K562 (cell line): ENCODE measurements around the gene MAST4. TPM values are rescaled to one million over a fixed set of nuclear protein-coding genes. Genes with fewer than 3 reads are reported as not detected.

Experiments used
- ATAC-seq: fragments of 200-7000 bp; cut with Tn5 transposase; 3 replicates; pipeline ENCODE4 v1.9.1; 2020; ENCODE audit warnings: moderate library complexity
- BruUV-seq: library from RNA; stranded (reverse); fragments of 400-500 nt; replicated peaks from 2 replicates; lab custom pipeline; 2021; lab: Mats Ljungman, UMichigan
- CTCF ChIA-PET: fragments of 300-600 bp; formaldehyde crosslinking; extraction: SDS; loops from one replicate; lab custom pipeline; 2021; ENCODE audit warnings: low intra/inter-chr PET ratio; lab: Yijun Ruan, JAX
- POLR2A ChIA-PET: fragments of 300-600, 350-650 bp; sonication (Branson Sonifier 250); formaldehyde crosslinking; extraction: SDS; loops from one replicate; lab custom pipeline; 2021; ENCODE audit warnings: antibody characterized with exemption, inconsistent platforms; lab: Yijun Ruan, JAX
- DNase-seq, 4 experiments: peaks; one replicate each; pipeline versions ENCODE4 v3.0.0 to v3.0.0-alpha.2; 2011 to 2018; ENCODE audit warnings: low spot score in 3 of 4, mixed read lengths in 3 of 4; ENCODE audit errors: extremely low read depth in 1 of 4
- FAIRE-seq: peaks from 2 replicates; lab custom pipeline; 2011; peaks lifted over from hg19 to GRCh38; lab: Jason Lieb, UNC
- H2AFZ ChIP-seq: 2 replicates; pipeline ENCODE4 v1.6.0; 2011; ENCODE audit warnings: low read depth, low read length, control low read depth, inconsistent platforms
- H3K27ac ChIP-seq: fragments of 200-600 bp; 3 replicates; pipeline ENCODE4 v1.8.0; 2011; ENCODE audit warnings: low read depth, mild to moderate bottlenecking, control low read depth, inconsistent platforms, low read length, moderate library complexity, mixed read lengths; ENCODE audit errors: extremely low read depth
- H3K27me3 ChIP-seq, 2 experiments: fragments of 300-600 bp in 1 of 2; 2 replicates in 1 of 2; 3 replicates in 1 of 2; pipeline versions ENCODE4 v1.6.0 to v1.8.0; 2011; ENCODE audit warnings: inconsistent platforms in 2 of 2, low read length in 2 of 2, mild to moderate bottlenecking in 1 of 2, mixed read lengths in 1 of 2, moderate library complexity in 1 of 2; ENCODE audit not compliant: control insufficient read depth in 2 of 2, insufficient read depth in 2 of 2
- H3K36me3 ChIP-seq: fragments of 300-600 bp; 3 replicates; pipeline ENCODE4 v1.8.0; 2011; ENCODE audit warnings: mild to moderate bottlenecking, low read length, inconsistent platforms; ENCODE audit not compliant: control insufficient read depth, insufficient read depth
- H3K4me1 ChIP-seq, 2 experiments: fragments of 200-600 bp in 1 of 2; replicated peaks in 1 of 2; 2 replicates in 1 of 2; 3 replicates in 1 of 2; pipeline versions ENCODE4 v1.5.1 to v1.8.0; 2011; ENCODE audit warnings: inconsistent platforms in 2 of 2, low read length in 2 of 2, mild to moderate bottlenecking in 1 of 2, mixed read lengths in 1 of 2, moderate library complexity in 1 of 2; ENCODE audit not compliant: control insufficient read depth in 2 of 2, insufficient read depth in 2 of 2
- H3K4me2 ChIP-seq: 2 replicates; pipeline ENCODE4 v1.6.1; 2011; ENCODE audit warnings: low read length, control low read depth, inconsistent platforms, mixed read lengths; ENCODE audit not compliant: insufficient read depth
- H3K4me3 ChIP-seq: fragments of 200-600 bp; sonication (generic), shearing (Covaris generic); 2 replicates; pipeline ENCODE4 v1.5.1; 2016; ENCODE audit warnings: control low read depth, inconsistent platforms
- H3K79me2 ChIP-seq: fragments of 200-600 bp; 3 replicates; pipeline ENCODE4 v1.8.0; 2011; ENCODE audit warnings: low read length, inconsistent platforms; ENCODE audit not compliant: control insufficient read depth, insufficient read depth
- H3K9ac ChIP-seq, 2 experiments: 2 replicates each; pipeline versions ENCODE4 v1.6.0 to v1.6.1; 2011; ENCODE audit warnings: low read depth in 2 of 2, low read length in 2 of 2, control low read depth in 1 of 2, inconsistent platforms in 1 of 2, mild to moderate bottlenecking in 1 of 2, mixed read lengths in 1 of 2; ENCODE audit not compliant: insufficient read depth in 1 of 2
- H3K9me1 ChIP-seq: one replicate; pipeline ENCODE4 v1.6.0; 2011; ENCODE audit warnings: inconsistent platforms, mild to moderate bottlenecking, low read length, moderate library complexity; ENCODE audit not compliant: control insufficient read depth, insufficient read depth
- H3K9me3 ChIP-seq: replicated peaks from 2 replicates; pipeline ENCODE4 v1.5.1; 2011; ENCODE audit warnings: low read depth, low read length, inconsistent platforms; ENCODE audit not compliant: control insufficient read depth, insufficient read depth
- H4K20me1 ChIP-seq: replicated peaks from 2 replicates; pipeline ENCODE4 v1.6.1; 2011; ENCODE audit warnings: low read length, inconsistent platforms, mixed read lengths; ENCODE audit not compliant: control insufficient read depth, insufficient read depth
- GABPA ChIP-seq: fragments of 200-800 bp; sonication (Bioruptor generic); conservative IDR thresholded peaks from 2 replicates; pipeline ENCODE4 v1.6.1; 2016; ENCODE audit warnings: low read depth, missing genetic modification characterization, missing compliant biosample characterization
- GTF2A2 ChIP-seq: IDR thresholded peaks from 2 replicates; pipeline ENCODE4 v1.6.1; 2016; ENCODE audit warnings: mild to moderate bottlenecking, missing genetic modification characterization, missing compliant biosample characterization
- PHB2 ChIP-seq: fragments of 450-650 bp; IDR thresholded peaks from 2 replicates; pipeline ENCODE4 v1.6.1; 2017; ENCODE audit warnings: low read depth
- POU5F1 ChIP-seq: fragments of 150-350 bp; IDR thresholded peaks from 2 replicates; pipeline ENCODE4 v1.6.1; 2014; ENCODE audit warnings: borderline replicate concordance, low read length, low read depth, mild to moderate bottlenecking; ENCODE audit not compliant: partially characterized antibody
- TEAD4 ChIP-seq, 2 experiments: sonication (generic) in 1 of 2; formaldehyde crosslinking in 1 of 2; IDR thresholded peaks; 2 replicates each; pipeline versions ENCODE4 v1.6.1 to v1.8.0; 2012 to 2022; ENCODE audit warnings: borderline replicate concordance in 1 of 2, inconsistent platforms in 1 of 2, low read length in 1 of 2, mild to moderate bottlenecking in 1 of 2, missing genetic modification reagents in 1 of 2
- ZNF589 ChIP-seq: fragments of 200-800 bp; sonication (Bioruptor generic); IDR thresholded peaks from 2 replicates; pipeline ENCODE4 v1.6.1; 2016; ENCODE audit warnings: low read depth, missing genetic modification characterization, missing compliant biosample characterization
- WGBS: fragments of 100-300 bp; shearing (Covaris generic); methylation state at CpG from one replicate; pipeline ENCODE4 v1.1.6; 2016; ENCODE audit warnings: low coverage, mixed read lengths; ENCODE audit not compliant: insufficient coverage; ENCODE audit errors: missing lambda C conversion rate; 5-methylcytosine and 5-hydroxymethylcytosine counted together
- in situ Hi-C: fragments of 300-500 bp; cut with MboI; formaldehyde crosslinking; loops from 4 replicates; pipeline ENCODE4 v1.15.0; 2018; ENCODE audit warnings: inconsistent platforms, mixed read lengths
- intact Hi-C: fragments of 100-400 bp; cut with micrococcal nuclease; formaldehyde crosslinking; loops from 2 replicates; pipeline ENCODE4 v1.14.2; 2022
- polyA plus RNA-seq, 8 experiments: library from polyadenylated mRNA; depleted of rRNA in 4 of 8; stranded (reverse) in 5 of 8; unstranded in 3 of 8; fragments of >200 nt; fragmentation: Nextera tagmentation in 2 of 8; fragmentation: Illumina TruSeq in 1 of 8; extraction: Ambion mirVana in 2 of 8; extraction: Trizol in 1 of 8; gene quantifications; 2 replicates each; pipeline versions ENCODE4 v1.2.1 to v1.2.3, GENCODE V29; 2011 to 2014; ENCODE audit warnings: inconsistent platforms in 1 of 8, missing spikeins in 1 of 8
- total RNA-seq, 7 experiments: library from RNA; depleted of rRNA in 6 of 7; stranded (reverse); fragments of >200 nt in 6 of 7; fragmentation: Illumina TruSeq in 2 of 7; extraction: Trizol in 2 of 7; gene quantifications; 2 replicates each; pipeline versions ENCODE4 v1.2.1 to v1.2.3, GENCODE V29; 2011 to 2021; ENCODE audit warnings: low replicate concordance in 1 of 7

The MAST4 gene
- total and polyA plus RNA-seq, 9 of the 15 experiments (the other 6 are each of a cell fraction or from before 2014, with no cell fraction given), result 0.88 to 10.1 (median 5.2) TPM

- Histone ChIP-seq H4K20me1 (no peaks in the 10 kb centered on the region), H3K4me3 (no peak overlapping the region), H3K9ac (no peak overlapping the region), H3K9me3 (no peaks in the 10 kb centered on the region), H3K4me2 (no peak overlapping the region), H3K27me3 (no peaks in the 10 kb centered on the region; a peak in 1 of 5 replicates), H3K79me2 (no peaks in the 10 kb centered on the region), H2AFZ (no peak overlapping the region), H3K9me1 (no peaks in the 10 kb centered on the region), H3K27ac (no peak overlapping the region), H3K36me3 (no peaks in the 10 kb centered on the region), H3K4me1 (no peaks in the 10 kb centered on the region)
- WGBS, result 0% methylated on average over 3 of the region's 3 CpGs
- in situ Hi-C loops (no loop called here), intact Hi-C loops (no loop called here)
- DNase-seq, result no peak
- BruUV-seq, result no TSS peak
- no peak for ATAC-seq
- ChIA-PET CTCF (no interaction called here), POLR2A (no interaction called here)
- no peak for FAIRE-seq
- TF ChIP-seq GABPA (tag) (no peak), PHB2 (no peak), ZNF589 (CRISPR knock-in tag) (no peak), POU5F1 (no peak)
Observed at GRCh38 chr5:66739021-66739420, 142.8 kb downstream of the MAST4 start.

GRCh38 chr5:66739951-66740350 lies 143.8 kb downstream of the MAST4 start:
- TF ChIP-seq GTF2A2 (tag) (no peak), TEAD4 (IDR thresholded peaks at IDR 0.05; ENCODE audit: low read length) (no peak), TEAD4 (CRISPR knock-in tag; IDR thresholded peaks at IDR 0.05; ENCODE audit: borderline replicate concordance) (no peak)
- Histone ChIP-seq H2AFZ (no peak overlapping the region), H3K79me2 (no peaks in the 10 kb centered on the region), H3K4me3 (no peak overlapping the region), H3K27me3 (no peaks in the 10 kb centered on the region; a peak in 1 of 5 replicates), H3K9me1 (no peaks in the 10 kb centered on the region), H3K4me2 (no peak overlapping the region), H3K9me3 (no peaks in the 10 kb centered on the region), H3K9ac (no peak overlapping the region), H4K20me1 (no peaks in the 10 kb centered on the region), H3K27ac (no peak overlapping the region), H3K36me3 (no peaks in the 10 kb centered on the region), H3K4me1 (no peaks in the 10 kb centered on the region)
- no TSS peak for BruUV-seq
- CTCF ChIA-PET, result no interaction called here
- FAIRE-seq (no peak), DNase-seq (no peak), ATAC-seq (no peak)
- in situ Hi-C loops, result no loop called here
- POLR2A ChIA-PET, result interaction anchor here (0.6 kb wide), 1 partner anchor 432 kb away, joined by 4 read pairs; no protein-coding TSS in a partner anchor
- intact Hi-C loops, result no loop called here
- WGBS, result 0% methylated on average over 3 of the region's 3 CpGs
